ENCODE measurements around the gene ECI1.

DNA sequence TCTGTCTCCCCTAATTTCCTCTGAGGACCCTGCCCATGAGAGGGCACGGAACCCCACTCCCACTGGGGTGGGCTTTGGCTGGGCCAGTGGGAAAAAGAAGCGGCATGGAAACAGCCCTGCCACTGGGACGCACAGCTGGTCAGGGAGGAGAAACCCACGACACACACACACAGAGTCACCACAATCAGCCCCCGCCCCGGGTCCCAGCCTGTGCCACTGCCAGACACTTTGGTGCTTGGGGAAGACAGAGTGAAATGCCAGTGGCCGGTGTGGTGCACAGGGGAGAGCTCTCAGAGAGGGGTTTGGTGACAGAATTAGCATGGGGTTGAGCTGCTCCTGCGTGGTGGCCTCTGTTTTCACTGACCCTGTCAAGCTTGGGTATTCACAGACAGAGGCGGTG, 47.2 kb upstream of the ECI1 start:
- TF ChIP-seq, protein P1, sequence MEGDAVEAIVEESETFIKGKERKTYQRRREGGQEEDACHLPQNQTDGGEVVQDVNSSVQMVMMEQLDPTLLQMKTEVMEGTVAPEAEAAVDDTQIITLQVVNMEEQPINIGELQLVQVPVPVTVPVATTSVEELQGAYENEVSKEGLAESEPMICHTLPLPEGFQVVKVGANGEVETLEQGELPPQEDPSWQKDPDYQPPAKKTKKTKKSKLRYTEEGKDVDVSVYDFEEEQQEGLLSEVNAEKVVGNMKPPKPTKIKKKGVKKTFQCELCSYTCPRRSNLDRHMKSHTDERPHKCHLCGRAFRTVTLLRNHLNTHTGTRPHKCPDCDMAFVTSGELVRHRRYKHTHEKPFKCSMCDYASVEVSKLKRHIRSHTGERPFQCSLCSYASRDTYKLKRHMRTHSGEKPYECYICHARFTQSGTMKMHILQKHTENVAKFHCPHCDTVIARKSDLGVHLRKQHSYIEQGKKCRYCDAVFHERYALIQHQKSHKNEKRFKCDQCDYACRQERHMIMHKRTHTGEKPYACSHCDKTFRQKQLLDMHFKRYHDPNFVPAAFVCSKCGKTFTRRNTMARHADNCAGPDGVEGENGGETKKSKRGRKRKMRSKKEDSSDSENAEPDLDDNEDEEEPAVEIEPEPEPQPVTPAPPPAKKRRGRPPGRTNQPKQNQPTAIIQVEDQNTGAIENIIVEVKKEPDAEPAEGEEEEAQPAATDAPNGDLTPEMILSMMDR (IDR thresholded peaks at IDR 0.05; ENCODE audit: low read length): no peak
- TF ChIP-seq EZH2 (optimal IDR thresholded peaks at IDR 0.05; ENCODE audit: low read depth, low read length) (no peak), EZH2phosphoT487 (IDR thresholded peaks at IDR 0.05; ENCODE audit: low read length) (no peak)
